Mucosa of descending colon (tissue), 3 donors: ENCODE measurements around the gene SLX9. TPM values are rescaled to one million over a fixed set of nuclear protein-coding genes. Genes with fewer than 3 reads are reported as not detected.
A peak's percentile ranks its signal among the peaks of the same experiment; 100 is the strongest.

Experiments
- ATAC-seq: fragments of 200-7000 bp; cut with Tn5 transposase; one replicate; pipeline ENCODE4 v1.9.1; 2020; ENCODE audit warnings: mild to moderate bottlenecking, moderate library complexity
- DNase-seq, 3 donors: peaks; one replicate each; pipeline ENCODE4 v3.0.0-alpha.2; 2020
- H3K36me3 ChIP-seq: fragments of 200-600 bp; one replicate; pipeline ENCODE4 v1.8.0; 2021; ENCODE audit warnings: low read depth, mild to moderate bottlenecking
- H3K4me1 ChIP-seq: fragments of 200-600 bp; one replicate; pipeline ENCODE4 v1.8.0; 2021; ENCODE audit warnings: low read depth, mild to moderate bottlenecking
- H3K4me3 ChIP-seq: fragments of 200-600 bp; one replicate; pipeline ENCODE4 v1.8.0; 2021; ENCODE audit warnings: mild to moderate bottlenecking
- H3K9me3 ChIP-seq: fragments of 200-600 bp; one replicate; pipeline ENCODE4 v1.8.0; 2021; ENCODE audit warnings: mild to moderate bottlenecking
- intact Hi-C, 2 donors: fragments of 100-400 bp; cut with DNase I in 1 of 2; cut with micrococcal nuclease in 1 of 2; formaldehyde crosslinking; loops; one replicate each; pipeline versions ENCODE4 v1.11.0 to v1.11.1; 2022; cut with DNase I, micrococcal nuclease
- total RNA-seq, 3 donors: library from RNA; stranded (reverse); fragmentation: NEBNext Ultra II Directional in 2 of 3; extraction: Animal tissue kit (Norgen Biotek cat#: 25700) in 2 of 3; gene quantifications; one replicate each; pipeline versions ENCODE4 v1.2.1 to v1.2.4, GENCODE V29; 2021 to 2023
- TF ChIP-seq, protein P1 (sequence below): fragments of 200-600 bp; IDR thresholded peaks from one replicate; pipeline ENCODE4 v1.8.0; 2022; ENCODE audit warnings: antibody characterized with exemption, mild to moderate bottlenecking
- donor health status: DM: no; HTN: no; CAD: no; lungs with moderate emphysema.
- donor health status: DM: no; HTN: no; CAD: no.
- donor health status: DM: no; HTN: yes; CAD: no.

The SLX9 gene
- total RNA-seq, 3 donors from 2014 or later = 19.8 to 42.2 (median 20.9) TPM

DNA sequence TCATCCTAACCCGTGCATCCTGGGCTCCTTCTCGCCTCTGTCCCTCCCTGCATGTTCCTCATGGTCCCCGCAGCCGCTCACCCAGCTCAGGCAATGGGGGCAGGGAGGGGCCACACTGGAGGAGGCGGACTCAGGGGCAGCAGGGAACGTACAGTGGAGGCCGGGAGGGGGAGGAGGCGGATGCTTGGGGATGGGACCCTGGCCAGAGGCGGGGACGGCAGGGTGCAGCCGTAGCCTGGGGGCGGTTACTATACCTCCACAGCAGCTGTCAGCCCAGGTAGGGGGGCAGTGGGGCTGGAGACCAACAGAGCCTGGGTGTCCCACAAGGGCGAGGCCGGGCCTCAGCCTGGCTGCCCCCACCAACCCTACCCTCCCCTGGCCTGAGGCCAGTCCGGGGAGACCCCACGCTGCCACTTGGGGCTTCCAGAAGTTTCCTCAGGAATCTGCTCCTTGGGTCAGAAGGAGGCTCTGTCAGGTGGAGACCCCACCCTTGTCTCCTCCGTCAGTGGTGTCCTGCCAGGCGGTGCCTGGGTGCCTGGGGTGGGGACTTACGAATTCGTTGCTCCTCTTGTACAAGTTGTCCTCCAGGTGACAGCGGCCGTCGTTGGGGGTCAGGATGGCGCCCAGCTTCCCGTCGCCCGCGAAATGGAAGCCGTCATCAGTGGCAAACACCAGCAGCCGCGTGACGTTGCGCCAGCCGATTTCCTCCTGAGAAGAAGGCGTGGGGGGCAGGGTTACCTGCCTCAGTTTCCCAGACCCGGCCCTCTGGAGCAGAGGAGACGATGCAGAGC is 39.9 kb upstream of the SLX9 start:
- DNase-seq (peak in 1 of 3 donors; percentile 25), ATAC-seq (no peak)
- TF ChIP-seq, protein P1, sequence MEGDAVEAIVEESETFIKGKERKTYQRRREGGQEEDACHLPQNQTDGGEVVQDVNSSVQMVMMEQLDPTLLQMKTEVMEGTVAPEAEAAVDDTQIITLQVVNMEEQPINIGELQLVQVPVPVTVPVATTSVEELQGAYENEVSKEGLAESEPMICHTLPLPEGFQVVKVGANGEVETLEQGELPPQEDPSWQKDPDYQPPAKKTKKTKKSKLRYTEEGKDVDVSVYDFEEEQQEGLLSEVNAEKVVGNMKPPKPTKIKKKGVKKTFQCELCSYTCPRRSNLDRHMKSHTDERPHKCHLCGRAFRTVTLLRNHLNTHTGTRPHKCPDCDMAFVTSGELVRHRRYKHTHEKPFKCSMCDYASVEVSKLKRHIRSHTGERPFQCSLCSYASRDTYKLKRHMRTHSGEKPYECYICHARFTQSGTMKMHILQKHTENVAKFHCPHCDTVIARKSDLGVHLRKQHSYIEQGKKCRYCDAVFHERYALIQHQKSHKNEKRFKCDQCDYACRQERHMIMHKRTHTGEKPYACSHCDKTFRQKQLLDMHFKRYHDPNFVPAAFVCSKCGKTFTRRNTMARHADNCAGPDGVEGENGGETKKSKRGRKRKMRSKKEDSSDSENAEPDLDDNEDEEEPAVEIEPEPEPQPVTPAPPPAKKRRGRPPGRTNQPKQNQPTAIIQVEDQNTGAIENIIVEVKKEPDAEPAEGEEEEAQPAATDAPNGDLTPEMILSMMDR = no peak
- Histone ChIP-seq H3K4me1 (peaks cover 8% of the 10 kb centered on the region), H3K4me3 (no peak overlapping the region), H3K36me3 (no peaks in the 10 kb centered on the region), H3K9me3 (no peaks in the 10 kb centered on the region)
- intact Hi-C loops = no loop called here

DNA sequence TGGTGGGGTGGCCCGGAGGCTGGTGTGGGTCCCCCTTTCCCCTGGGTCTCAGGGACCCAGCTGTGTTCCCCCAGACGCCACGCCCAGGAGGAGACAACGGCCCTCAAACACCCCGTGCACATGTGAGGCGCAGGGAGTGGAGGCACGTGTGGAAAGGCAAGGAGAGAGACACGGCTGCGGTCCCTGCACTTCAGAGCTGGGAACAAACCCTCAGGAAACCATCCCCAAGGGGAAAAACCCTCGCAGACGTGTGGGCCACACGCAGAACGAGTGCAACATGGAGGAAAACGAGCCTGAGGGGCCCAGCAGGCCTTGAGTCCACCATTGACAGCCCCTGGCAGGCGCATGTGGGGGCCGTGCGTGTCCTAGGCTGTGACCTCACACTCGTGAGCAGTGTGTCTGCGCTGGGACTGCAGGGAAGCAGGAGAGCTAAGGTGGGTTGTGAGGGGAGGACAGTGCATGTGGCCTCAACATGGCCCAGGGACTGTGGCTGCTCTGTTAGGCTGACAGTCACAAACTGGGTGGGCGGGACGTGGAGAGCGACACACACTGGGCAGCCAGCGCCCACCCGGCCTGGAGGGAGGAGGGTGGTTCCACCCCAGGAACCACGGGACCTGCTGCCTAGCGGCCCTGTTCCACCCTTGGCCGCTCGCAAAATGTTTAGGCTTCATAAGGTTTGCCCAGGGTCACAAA is 39.1 kb upstream of the SLX9 start:
- ATAC-seq = no peak
- TF ChIP-seq, protein P1 = no peak
- intact Hi-C loops = no loop called here
- DNase-seq = peak in 1 of 3 donors; percentile 15
- H3K4me3 ChIP-seq = no peak overlapping the region
- no peaks in the 10 kb centered on the region for H3K9me3 ChIP-seq
- H3K4me1 ChIP-seq = peaks cover 8% of the 10 kb centered on the region
- no peaks in the 10 kb centered on the region for H3K36me3 ChIP-seq

DNA sequence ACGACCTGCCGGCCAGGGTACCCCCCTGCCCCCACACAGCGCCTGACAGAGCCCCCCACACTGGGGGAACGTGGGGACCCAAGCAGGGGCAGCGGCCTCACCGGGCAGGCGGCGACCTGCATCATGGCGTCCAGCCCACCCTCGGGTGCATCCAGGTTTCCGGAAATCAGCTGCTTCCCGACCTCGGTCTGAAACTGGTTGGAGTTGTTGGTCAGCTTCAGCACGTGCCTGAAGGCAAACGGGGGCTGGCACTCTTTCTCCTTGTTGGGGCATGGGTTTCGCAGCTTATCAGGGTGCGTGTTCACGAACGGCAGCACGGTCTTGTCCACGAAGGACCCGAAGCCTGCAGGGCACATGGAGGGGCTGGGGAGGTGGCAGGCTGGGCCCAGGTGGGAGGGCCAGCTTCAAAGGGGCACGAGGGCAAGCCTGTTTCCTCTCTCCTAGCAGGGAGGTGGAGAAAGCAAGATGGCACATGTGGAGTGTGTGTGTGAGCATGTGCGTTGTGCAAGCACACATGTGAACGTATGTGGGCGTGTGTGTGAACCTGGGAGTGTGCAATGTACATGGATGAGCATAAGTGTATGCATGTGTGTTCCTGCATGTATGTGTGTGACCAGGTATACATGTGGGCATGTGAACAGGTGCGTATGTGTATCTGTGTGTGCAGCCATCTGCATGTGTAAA is 38.3 kb upstream of the SLX9 start:
- DNase-seq (peak in 1 of 3 donors; percentile 22), ATAC-seq (no peak)
- Histone ChIP-seq H3K36me3 (no peaks in the 10 kb centered on the region), H3K4me3 (no peak overlapping the region), H3K9me3 (no peaks in the 10 kb centered on the region), H3K4me1 (peaks cover 8% of the 10 kb centered on the region)
- TF ChIP-seq, protein P1 = no peak
- intact Hi-C loops = no loop called here

DNA sequence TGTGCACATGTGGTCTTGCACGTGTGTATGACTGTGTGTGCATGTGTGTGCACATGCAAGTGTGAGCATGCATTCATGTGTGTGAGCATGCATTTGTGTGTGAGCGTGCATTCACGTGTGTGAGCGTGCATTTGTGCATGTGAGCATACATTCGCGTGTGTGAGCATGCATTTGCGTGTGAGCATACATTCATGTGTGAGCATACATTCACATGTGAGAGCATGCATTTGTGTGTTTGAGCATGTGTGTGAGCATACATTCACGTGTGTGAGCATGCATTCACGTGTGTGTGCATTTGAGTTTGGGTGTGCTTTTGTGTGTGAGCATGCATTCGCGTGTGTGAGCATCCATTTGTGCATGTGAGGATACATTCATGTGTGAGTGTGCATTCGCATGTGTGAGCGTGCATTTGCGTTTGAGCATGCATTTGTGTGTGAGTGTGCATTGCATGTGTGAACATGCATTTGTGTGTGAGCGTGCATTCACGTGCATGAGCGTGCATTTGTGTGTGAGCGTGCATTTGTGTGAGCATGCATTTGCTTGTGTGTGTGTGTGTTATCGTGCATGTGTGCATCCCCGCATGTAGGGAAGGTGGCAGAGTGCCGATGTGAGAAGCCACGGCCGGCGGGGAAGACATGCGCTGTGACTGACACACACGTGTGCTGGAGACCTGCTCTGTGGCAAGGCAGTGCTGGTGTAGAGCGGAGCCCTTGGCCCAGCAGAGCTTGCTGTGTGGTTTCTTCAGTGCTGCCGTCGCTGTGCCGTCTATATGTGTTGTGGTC is 37.4 kb upstream of the SLX9 start:
- ATAC-seq = no peak
- no peaks in the 10 kb centered on the region for H3K9me3 ChIP-seq
- no peak for DNase-seq
- no peaks in the 10 kb centered on the region for H3K36me3 ChIP-seq
- TF ChIP-seq, protein P1 = no peak
- H3K4me1 ChIP-seq = no peaks in the 10 kb centered on the region
- H3K4me3 ChIP-seq = no peak overlapping the region
- intact Hi-C loops = no loop called here

DNA sequence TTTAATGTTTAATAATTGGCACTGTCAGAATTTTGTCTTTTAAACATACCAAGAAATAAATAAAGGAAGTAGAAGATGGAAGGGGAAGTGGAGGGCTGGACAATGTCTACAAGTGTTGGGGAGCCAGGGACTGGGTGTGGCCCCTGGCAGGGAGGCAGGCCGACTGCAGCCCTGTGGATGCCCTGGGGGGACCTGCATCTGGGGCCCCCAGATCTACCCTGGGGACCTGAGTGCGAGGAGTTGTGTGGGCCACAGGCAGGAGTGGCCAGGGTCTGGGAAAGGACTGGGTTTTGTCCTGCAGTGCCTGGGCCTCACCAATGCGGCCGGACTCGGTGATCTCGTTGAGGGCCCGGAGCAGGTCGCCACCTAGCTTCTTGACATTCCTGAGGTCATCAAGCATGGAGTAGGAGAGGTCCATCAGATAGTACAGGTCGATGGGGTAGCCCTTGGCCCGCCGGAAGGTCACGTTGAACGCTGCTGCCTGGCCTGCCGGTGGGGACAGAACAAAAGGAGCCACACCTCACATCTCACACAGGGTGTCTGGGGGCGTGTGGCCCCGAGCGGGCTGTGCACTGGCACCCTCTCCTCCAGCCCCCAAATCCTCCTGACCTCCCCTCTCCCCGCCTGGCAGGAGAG is 36.7 kb upstream of the SLX9 start:
- no peaks in the 10 kb centered on the region for H3K36me3 ChIP-seq
- no peak overlapping the region for H3K4me3 ChIP-seq
- TF ChIP-seq, protein P1 = no peak
- intact Hi-C loops = no loop called here
- no peaks in the 10 kb centered on the region for H3K9me3 ChIP-seq
- DNase-seq (no peak), ATAC-seq (no peak)
- H3K4me1 ChIP-seq = no peaks in the 10 kb centered on the region
